ENCODE results near the gene PSEN1.
A peak's percentile ranks its signal among the peaks of the same experiment; 100 is the strongest.

The PSEN1 gene

DNA sequence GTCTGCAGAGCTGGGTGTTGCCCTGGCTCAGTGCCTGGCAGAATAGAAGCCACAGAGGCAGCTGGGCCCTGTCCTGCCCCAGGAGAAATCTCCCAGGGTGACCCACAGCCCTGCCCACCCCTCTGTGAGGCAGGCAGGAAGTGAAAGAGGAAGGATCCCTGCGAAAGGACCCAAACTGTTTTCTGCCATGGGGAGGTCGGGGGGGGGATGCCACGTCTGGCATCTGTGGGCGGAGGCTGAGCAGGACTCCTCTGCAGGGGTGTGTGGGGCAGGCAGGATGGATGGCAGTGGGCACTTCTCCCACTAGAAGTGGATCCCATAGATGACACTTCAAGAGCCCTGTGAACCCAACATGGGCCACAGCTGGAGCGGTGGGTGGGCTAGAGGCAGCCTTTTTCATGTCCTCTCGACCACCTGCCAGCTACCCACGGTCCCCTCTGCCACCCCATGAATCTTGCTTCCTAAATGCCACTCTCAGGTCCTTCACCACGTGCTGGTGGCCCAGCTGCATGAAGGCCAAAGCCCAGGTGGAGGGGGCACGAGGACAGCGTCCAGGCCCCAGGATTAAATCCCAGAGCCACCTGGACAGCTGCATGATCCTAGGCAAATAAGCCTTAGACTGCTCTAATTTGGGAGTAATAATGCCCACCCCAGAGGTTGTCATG is 104.6 kb downstream of the PSEN1 start:
- no peak for DNase-seq (ENCODE audit: low read depth)

DNA sequence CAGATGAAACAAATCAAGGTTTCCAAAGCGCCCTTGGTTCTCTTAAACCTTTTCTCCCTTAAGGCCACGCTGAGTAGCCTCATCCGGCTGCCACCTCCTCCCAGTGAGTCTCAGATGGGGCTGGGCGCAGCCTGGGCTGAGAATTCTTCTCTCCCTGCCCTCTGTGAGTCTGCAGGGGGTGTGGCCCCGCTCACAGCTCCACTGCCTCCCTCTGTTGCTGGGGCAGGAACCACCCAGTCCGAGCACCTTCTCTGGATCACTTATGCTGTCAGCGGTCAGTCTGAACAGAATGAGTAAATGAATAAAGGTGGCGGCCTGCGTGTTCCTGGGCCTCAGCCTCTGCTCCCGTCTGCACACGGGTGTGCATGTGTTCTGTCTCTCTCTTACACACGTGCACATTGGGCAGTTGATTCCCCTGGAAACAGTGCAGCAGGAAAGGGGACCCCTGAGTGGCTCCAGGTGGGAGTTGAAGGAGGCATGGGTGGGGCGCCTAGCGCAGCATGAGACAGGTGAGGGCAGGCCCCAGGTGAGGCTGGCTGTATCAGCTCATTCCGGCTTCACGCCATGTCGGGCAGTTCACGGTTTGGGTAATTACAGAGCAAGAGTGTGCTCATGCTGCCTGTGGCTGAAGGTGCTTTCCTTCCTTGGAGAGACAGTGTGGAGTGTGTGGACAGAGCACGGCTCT is 105.3 kb downstream of the PSEN1 start:
- no peak for DNase-seq (ENCODE audit: low read depth)

DNA sequence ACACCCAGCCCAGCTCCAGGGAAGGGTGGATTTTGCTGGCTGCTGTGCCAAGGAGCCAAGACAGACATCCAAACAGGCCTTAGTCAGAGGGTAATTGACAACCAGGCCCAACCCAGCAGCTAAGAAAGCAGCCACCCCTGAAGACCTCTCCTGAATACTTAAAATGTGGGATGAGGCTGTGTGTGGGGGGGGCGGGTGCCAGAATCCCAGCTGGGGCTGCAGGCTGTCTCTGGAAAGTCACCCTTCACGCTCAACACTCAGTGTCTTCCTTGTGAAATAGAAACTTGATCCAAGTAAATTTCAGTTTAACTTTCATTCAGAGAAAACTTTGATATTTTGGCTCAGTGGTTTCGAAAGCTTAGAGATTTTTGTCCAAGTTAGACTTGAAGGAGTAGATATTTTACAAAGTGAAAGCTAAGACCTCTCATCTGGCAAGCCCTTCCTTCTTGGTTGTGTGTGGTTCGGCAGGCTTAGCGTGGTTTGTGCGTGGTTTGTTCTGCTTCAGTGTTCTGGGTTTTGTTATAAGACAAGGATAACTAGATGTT is 106.1 kb downstream of the PSEN1 start:
- DNase-seq (ENCODE audit: low read depth) = no peak

DNA sequence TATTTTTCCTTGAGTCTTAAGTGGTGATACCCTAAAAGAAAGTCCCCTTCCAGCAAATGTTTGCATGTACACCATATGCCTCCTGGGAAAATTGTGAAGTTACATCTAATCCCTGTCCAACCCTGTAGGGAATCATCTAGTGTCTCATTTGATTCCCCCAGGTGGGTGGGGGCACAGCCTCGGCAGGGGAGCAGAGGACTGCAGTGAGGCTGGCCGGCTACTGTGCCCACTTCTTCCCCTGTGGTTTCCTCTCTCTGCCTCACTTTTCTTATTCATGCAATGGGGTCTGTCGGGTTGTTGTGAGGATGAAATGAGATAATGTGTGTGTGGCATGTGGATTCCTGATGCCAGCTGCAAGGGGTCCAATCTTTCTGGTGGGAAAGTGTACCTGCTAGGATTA is 107.0 kb downstream of the PSEN1 start:
- DNase-seq (ENCODE audit: low read depth) = no peak

- DNase-seq (ENCODE audit: low read depth) = no peak
Measured at GRCh38 chr14:73243748-73244147, 107.4 kb downstream of the PSEN1 start.

DNA sequence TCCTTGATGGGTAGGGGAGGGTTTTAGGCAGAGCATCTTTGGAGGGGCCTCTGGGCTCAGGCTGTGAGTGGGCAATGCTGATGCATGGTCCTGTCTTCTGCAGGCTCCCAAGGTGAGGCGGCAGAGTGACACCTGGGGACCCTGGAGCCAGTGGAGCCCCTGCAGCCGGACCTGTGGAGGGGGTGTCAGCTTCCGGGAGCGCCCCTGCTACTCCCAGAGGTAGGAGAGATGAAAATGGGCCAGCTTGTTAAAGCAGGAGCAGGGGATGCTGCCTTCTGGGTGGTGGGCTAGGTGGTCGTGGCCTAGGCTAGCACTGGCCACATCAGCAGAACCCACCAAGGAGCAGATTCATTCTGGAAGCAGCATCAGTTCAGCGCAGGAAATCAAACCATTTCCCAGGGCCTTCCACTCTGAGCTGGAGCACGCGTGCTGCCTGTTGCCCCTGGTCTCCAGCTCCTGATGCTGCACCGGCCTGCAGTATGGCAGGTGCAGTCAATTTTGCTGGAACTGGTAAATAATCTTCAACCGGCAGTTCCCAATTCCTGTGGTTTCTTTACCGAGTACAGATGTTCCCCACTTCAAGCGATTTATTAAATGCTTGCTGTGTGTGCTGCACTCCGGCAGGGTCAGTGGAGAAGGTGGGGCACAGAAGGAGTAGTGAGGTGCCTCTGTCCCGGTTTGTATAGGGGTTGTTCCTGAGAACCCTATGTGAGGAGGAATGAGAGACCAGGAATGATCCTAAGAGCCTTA is 108.4 kb downstream of the PSEN1 start:
- DNase-seq (ENCODE audit: low read depth) = no peak

GRCh38 chr14:73245480-73246325 is 109.4 kb downstream of the PSEN1 start:
- peak; percentile 22 for DNase-seq (ENCODE audit: low read depth)

DNA sequence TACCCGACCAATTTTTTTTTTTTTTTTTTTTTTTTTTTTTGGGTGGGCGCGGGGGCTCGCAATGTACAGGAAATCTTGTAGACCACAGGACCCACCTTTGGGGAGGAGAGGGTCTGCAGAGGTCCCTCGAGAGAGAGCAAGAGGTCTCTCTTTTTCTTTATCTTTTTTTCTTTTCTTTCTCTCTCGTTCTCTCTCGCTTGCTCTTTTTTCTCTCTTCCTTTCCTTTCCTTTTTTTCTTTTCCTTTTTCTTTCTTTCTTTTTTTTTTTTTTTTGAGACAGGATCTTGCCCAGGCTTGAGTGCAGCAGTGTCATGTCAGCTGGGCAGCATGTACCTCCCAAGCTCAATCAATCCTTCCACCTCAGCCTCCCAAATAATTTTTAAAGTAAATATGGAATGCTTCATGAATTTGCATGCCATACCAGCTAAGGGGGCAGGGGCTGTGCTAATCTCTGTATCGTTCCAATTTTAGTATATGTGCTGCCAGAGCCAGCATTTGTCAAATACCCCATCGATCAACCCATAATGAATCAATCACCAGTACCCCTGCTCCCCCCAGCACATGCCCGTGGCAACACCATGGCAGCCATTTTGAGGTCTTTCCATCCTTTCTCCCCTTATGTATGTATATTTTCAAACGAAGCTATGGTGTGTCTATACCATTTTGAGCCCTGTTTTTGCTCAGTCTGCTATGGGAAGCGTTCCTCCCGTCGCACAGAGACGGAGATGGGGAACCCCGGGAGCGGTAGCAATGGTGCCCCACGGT is 110.3 kb downstream of the PSEN1 start:
- DNase-seq (ENCODE audit: low read depth) = no peak

- no peak for DNase-seq (ENCODE audit: low read depth)
Measured at GRCh38 chr14:73248108-73248868, 112.0 kb downstream of the PSEN1 start.

GRCh38 chr14:73249108-73249507 is 112.8 kb downstream of the PSEN1 start:
- DNase-seq (ENCODE audit: low read depth) = no peak

DNA sequence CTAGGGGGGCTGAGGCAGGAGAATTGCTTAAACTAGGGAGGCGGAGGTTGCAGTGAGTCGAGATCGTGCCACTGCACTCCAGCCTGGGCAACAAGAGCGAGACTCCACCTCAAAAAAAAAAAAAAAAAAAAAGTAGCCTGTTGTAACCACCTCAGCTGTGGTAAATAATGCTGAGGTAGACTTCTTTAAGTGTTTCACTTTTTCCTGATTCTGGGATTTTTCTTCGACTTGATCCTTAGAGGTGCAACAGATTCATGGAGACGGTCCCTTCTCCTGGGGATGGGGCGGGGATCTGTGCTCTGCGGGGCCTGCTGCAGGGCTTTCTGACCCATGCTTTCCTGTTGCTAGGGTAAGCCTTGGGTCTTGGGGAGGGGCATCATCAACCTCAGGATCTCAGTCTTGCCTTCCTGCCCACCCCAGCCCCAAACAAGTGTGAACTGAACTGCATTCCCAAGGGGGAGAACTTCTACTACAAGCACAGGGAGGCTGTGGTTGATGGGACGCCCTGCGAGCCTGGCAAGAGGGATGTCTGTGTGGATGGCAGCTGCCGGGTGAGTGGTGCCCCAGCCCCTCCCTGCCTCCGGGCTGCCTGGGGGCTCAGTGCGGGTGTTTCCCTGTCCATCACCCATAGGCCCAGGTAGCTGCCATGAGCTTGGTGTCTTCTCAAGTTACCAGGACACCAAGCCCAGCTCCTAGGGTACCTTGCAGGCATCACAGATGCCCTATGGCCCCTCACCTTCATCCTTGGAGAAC is 113.4 kb downstream of the PSEN1 start:
- DNase-seq (ENCODE audit: low read depth) = no peak

- no peak for DNase-seq (ENCODE audit: low read depth)
Measured at GRCh38 chr14:73250317-73250713, 114.0 kb downstream of the PSEN1 start.

DNA sequence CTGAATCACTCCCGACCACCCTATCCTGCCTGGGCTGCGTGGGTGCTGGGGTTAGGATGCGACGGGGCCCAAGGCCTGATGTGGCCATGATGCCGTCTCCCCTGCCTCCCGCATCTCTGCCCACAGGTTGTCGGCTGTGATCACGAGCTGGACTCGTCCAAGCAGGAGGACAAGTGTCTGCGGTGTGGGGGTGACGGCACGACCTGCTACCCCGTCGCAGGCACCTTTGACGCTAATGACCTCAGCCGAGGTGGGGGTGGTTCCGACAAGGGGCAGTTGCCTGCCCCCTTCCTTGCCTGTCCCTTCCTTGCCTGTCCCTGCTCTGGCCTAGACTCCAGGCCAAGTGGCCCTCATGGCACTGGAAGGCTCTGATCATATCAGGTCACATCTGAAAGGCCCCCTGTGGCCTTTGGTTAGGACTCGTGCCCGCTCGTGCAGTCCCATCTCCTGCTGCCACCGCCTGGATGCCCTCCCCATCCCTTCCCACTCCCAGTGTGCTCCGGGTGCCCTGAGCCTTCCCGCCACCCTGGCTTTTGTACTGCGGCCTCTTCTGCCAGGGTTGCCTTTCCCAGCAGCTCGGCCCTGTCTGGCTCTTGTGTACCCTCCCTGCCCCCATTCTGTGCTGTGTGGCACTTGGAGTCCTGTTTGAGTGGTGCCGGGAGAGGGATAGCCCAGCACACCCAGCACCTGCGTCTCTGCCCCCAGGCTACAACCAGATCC is 114.6 kb downstream of the PSEN1 start:
- no peak for DNase-seq (ENCODE audit: low read depth)

DNA sequence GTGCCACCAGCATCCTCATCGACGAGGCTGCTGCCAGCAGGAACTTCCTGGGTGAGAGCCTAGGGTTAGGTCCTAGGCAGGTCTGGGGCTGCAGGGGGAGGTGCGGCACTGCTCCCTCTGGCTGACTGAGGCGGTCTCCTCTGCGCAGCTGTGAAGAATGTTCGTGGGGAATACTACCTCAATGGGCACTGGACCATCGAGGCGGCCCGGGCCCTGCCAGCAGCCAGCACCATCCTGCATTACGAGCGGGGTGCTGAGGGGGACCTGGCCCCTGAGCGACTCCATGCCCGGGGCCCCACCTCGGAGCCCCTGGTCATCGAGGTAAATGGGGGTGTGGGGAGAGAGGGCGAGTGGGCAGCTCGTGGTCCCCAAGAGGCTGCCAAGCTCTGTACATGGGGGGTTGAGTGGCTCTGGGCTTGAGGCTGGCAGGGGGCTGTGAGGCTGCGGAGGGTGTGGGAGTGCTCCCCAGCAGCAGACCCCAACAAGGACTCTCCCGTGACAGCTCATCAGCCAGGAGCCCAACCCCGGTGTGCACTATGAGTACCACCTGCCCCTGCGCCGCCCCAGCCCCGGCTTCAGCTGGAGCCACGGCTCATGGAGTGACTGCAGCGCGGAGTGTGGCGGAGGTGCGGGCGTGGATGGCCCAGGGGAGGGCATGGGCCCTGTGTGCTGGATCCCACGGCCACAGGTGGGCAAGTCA is 115.4 kb downstream of the PSEN1 start:
- DNase-seq (ENCODE audit: low read depth) = no peak

- DNase-seq (ENCODE audit: low read depth) = no peak
Measured at GRCh38 chr14:73252491-73253322, 116.4 kb downstream of the PSEN1 start.

DNA sequence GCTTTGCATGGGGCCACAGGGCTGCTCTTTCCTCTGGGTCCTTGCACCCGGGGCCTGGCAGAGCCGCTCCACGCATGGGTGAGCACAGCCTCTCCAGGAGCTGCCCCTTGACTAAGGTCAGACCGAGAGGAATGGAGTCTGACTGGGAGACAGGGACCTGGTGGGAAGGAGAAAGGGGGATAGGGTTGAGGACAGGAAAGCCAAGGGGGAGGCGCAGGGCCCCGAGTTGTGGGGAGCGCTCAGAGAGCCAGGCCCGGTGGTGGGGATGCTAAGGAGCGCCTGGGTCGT is 117.0 kb downstream of the PSEN1 start:
- no peak for DNase-seq (ENCODE audit: low read depth)

GRCh38 chr14:73253721-73254120 is 117.4 kb downstream of the PSEN1 start:
- DNase-seq (ENCODE audit: low read depth) = no peak

All from activated T-cell treated with anti-CD3 and anti-CD28 coated beads for 1 hour (primary cell).